ENCODE measurements around the gene WHAMM.

DNA sequence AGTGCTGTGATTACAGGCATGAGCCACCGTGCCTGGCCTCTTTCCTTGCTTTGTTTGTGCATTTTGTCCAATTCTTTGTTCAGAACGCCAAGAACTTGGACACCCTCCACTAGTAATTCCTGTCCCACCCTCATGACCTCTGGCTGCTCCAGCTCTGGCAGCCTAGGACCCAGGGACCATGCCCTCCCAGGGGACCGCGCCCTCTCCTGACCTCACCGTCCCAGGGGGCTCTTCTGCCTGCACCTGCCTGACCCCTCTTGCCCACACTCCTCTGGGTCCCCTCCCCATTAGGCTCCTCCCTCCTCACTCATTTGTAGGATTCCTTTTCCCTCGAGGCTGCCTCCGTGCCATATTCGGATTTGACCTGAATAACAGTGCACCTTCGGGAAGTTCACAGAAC, 44.7 kb upstream of the WHAMM start:
- TF ChIP-seq, protein P1, sequence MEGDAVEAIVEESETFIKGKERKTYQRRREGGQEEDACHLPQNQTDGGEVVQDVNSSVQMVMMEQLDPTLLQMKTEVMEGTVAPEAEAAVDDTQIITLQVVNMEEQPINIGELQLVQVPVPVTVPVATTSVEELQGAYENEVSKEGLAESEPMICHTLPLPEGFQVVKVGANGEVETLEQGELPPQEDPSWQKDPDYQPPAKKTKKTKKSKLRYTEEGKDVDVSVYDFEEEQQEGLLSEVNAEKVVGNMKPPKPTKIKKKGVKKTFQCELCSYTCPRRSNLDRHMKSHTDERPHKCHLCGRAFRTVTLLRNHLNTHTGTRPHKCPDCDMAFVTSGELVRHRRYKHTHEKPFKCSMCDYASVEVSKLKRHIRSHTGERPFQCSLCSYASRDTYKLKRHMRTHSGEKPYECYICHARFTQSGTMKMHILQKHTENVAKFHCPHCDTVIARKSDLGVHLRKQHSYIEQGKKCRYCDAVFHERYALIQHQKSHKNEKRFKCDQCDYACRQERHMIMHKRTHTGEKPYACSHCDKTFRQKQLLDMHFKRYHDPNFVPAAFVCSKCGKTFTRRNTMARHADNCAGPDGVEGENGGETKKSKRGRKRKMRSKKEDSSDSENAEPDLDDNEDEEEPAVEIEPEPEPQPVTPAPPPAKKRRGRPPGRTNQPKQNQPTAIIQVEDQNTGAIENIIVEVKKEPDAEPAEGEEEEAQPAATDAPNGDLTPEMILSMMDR (tag by site-specific recombination; IDR thresholded peaks at IDR 0.05): no peak
- no peak for TF ChIP-seq ZNF558 (tag by site-specific recombination; IDR thresholded peaks at IDR 0.05)
- TF ChIP-seq, protein P2, sequence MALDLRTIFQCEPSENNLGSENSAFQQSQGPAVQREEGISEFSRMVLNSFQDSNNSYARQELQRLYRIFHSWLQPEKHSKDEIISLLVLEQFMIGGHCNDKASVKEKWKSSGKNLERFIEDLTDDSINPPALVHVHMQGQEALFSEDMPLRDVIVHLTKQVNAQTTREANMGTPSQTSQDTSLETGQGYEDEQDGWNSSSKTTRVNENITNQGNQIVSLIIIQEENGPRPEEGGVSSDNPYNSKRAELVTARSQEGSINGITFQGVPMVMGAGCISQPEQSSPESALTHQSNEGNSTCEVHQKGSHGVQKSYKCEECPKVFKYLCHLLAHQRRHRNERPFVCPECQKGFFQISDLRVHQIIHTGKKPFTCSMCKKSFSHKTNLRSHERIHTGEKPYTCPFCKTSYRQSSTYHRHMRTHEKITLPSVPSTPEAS (tag by site-specific recombination; IDR thresholded peaks at IDR 0.05): no peak
- TF ChIP-seq ZBTB1 (tag by site-specific recombination; IDR thresholded peaks at IDR 0.05): no peak
- no peak for TF ChIP-seq SP3 (tag by site-specific recombination; IDR thresholded peaks at IDR 0.05)
- no peak for TF ChIP-seq ZNF223 (tag by site-specific recombination; IDR thresholded peaks at IDR 0.05)
- TF ChIP-seq ZSCAN5A (tag by site-specific recombination; IDR thresholded peaks at IDR 0.05): no peak
- TF ChIP-seq, protein P3, sequence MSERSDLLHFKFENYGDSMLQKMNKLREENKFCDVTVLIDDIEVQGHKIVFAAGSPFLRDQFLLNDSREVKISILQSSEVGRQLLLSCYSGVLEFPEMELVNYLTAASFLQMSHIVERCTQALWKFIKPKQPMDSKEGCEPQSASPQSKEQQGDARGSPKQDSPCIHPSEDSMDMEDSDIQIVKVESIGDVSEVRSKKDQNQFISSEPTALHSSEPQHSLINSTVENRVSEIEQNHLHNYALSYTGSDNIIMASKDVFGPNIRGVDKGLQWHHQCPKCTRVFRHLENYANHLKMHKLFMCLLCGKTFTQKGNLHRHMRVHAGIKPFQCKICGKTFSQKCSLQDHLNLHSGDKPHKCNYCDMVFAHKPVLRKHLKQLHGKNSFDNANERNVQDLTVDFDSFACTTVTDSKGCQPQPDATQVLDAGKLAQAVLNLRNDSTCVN (tag by site-specific recombination; optimal IDR thresholded peaks at IDR 0.05): no peak

All from HEK293 (cell line).